GM19468 (cell line): Measurements from ENCODE around the gene SNX4.
"Not testable (repeated sequence)": the region's sequence is repeated elsewhere in the genome, so short reads cannot be mapped to it uniquely, and the experiment has no call there.

Experiments used
- ATAC-seq: cut with Tn5 transposase; IDR thresholded peaks from one replicate; pipeline ENCODE4 v1.9.1; 2021; ENCODE audit warnings: mild to moderate bottlenecking, moderate library complexity, moderate number of reproducible peaks; ENCODE audit not compliant: unreplicated experiment; ENCODE audit errors: extremely low read depth

SNX4 gene

DNA sequence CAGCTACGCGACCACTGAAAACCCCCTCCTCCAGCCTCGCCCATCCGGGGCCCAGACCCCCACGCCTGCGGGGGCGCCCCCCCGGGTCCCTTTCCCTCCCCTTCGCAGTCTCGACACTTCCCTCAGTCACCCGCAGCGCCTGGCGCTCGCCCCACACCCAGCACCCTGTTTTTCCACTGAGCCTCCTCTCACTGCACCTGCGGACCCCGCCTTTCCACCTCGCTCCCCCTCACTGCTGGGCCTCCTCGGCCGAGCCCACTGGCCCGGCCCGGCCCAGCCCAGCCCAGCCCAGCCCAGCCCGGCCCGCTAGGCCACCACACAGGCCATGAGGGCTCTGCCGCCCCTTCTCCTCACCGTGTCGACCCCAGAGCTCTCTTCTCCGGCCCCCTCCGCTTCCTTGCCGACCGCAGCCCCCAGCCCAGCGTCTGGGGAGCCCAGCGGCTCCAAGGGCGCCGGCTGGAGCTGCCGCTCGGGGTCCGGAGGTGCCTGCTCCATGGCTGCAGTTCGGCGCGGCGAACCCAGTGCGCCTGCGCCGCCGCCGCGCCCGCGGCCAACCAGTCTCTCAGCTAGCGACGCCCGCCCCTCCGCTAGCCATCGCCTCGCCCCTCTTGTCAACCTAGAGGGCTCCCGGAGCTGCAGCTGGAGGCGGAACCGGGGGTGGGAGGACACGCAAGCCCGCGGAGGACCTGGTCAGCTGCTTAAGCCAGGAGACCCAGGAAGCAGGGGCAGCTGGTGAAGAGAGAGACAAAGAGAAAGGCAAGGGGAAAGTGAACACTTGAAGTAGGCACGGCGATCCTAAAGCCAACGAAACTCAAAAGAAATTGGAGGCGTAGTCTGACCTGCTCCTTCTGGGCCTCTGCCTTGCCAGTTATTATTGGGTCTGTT is at the start of gene SNX4:
Gene SNX4 (minus strand): TSS at position 525 of the 885 bp plus-strand sequence. CDS start 30 bp downstream, at position 495.
- ATAC-seq, result peak; percentile 79

DNA sequence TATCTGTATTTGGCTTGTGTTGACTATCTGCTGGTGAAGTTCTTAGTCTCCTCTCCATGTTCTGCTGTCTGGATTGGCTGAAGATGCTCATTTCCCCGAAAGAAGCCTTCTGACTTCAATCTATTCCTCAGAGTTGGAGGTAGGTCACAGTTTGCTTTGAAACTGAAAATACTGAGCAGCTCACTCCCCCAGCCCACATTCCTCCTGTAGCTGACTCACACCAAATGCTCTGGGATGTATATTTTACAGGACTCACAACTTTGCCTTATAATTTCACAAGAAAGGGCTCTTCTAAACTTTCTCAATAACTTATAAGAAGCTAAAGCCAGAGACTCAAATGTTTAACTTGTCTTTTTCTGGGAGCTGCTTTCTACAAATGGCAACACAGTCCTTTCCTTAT is 36.3 kb upstream of the SNX4 start:
- no peak for ATAC-seq

DNA sequence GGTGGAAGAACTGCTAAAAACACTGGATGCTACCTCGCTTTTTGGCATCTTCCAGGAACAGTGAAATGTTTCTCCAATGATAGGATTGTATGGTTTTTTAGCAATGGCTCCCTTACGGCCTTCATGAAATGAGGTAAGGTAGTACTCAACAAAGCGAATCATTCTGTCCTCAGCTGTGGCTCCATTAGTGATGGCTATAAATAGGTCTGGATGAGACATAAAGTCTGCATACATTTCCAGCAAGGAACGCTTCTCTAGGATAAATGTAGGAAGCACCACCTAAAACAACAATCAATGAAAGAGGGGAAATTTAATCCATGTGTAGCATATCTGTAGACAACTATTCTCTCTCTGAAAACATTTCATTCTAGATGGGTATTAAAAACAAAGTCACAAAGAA is 32.4 kb upstream of the SNX4 start:
- no peak for ATAC-seq

DNA sequence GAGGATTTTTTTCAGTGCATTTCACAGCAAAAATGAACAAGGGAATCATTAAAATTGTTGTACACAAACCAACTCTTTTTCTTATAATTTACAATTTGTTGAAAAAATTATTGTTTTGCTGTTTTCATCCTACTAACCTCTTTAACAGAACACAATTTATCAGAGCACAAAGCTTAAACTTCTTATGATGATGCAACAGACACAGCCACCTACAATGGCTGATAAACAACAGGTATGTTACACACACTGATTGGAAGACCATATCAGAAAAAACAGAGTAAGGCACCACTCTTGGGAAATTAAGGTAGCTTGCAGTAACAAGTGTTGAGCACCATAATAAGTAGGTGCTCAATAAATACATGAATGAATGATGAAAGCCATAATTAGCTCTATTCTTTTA is 8.9 kb upstream of the SNX4 start:
- no peak for ATAC-seq

DNA sequence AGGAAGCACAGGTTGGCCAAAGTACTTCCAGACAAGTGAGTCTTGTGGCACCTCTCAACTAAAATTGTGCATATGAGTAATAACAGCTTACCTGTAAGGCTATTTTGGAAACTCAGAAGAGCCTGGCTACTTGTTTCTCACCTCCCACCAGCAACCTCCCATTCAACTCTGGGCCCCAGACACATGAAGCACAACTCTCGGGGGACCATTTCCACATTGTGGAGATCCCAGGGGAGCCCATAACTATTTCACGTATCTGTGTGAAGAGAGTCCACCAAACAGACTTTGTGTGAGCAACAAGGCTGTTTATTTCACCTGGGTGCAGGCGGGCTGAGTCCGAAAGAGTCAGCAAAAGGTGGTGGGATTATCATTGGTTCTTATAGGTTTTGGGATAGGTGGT is 5.2 kb upstream of the SNX4 start:
- no peak for ATAC-seq

DNA sequence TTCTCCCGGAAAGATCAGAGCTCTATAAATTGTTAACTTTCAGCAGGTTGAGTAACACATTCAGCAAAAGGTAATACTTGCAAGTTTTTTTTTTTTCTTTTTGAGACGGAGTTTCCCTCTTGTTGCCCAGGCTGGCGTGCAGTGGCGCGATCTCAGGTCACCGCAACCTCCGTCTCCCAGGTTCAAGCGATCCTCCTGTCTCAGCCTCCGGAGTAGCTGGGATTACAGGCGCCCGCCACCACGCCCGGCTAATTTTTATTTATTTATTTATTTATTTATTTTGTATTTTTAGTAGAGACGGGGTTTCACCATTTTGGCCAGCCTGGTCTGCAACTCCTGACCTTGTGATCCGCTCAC is 539 bp upstream of the SNX4 start:
- not testable (repeated sequence) for ATAC-seq

DNA sequence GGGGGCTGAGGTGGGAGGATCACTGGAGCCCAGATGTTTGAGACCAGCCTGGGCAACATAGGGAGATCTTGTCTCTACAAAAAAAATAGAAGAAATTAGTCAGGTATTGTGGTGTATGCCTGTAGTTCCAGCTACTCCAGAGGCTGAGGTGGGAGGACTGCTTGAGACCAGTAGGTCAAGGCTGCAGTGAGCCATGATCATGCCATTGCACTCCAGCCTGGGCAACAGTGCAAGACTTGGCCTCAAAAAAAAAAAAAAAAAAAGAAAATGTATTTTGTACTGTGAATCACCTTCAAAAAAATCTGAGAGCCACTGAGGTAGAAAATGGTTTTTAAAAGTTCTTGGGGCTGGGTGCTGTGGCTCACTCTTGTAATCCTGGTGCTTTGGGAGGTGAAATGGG is 4.6 kb downstream of the SNX4 start:
- no peak for ATAC-seq

DNA sequence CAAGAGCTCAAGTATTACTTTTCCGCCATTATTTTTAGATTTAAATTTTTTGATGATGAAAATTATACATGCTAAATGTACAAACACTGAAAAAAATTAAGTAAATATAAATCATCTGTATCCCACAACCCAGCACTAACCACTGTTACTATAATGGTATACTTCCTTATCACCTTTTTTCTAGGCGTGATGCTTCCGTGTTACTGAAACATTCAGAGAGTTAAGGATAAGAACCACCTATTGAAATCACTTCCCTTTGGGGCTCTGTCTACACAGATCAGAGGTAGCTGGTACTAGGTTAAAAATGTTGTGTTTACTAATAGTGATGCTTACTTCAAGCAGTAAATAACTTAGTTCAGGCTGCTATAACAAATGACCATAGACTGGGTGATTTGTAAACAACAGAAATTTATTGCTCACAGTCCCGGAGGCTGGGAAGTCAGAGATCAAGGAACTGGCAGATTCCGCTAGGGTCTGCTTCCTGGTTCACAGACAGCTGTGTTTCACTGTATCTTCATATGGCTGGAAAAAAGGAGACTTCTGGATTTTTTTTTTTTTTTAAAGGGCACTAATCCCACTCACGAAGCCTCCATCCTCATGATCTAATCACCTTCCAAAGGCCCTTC is 6.4 kb downstream of the SNX4 start:
- ATAC-seq, result no peak

DNA sequence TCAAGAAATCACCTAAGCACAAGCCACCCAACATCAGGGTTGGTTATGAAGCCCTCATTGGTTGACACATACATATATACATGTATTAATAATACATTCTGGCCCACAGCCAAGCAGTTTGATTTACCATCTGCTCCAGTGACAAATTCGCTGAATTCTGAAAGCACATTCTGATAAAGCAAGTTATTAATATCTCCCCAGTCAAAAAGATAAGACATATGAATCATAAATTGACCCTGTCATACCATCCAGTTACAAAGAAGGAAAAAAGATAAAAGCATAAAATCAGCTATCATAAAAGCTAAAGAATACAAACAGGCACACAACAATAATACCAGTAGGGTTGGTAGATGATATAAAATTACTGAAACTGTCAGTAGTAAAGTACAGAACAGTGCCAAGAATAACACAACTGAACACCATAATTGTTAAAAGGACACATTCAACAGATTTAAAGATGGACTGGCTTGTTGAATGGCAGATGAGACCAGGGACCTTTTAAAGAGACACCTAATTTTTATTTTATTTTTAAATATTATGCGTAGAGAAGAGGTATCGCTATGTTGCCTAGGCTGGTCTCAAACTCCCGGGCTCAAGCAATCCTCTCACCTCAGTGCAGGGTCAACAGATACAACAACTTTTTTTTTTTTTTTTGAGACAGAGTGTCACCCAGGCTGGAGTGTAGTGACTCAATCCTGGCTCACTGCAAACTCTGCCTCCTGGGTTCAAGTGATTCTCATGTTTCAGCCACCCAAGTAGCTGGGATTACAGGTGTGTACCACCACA is 7.7 kb downstream of the SNX4 start:
- no peak for ATAC-seq

DNA sequence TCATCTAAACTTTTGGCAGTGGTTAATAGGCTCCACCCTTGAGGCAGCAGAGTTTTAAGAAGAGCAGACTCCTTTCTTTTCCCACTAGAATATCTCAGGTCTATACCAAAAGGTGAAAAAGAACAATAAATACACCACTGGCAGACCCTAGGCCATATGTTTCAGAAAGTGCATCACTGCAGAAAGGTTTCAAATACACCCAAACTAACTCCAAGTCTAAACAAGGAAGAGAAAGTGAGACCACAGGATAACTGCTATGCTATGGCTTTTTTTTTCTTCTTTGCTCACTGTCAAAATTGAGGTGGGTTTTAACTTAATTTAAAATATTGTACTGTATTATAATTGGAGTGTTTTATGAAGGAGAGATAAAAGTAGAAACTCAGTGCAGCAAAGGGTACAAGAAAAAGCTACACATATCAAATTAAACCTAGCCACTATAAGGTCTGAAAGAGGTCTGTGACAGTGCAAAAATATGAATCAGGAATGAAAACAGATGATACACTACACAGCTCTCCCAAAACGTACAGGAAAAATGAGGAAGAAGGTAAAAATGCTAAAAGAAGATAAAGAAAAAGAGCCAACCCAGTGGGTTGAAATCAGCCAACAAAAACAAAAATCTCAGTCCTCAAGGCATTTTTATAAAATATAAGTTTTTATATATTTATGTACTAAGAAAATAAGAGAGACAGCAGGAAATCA is 8.4 kb downstream of the SNX4 start:
- no peak for ATAC-seq

DNA sequence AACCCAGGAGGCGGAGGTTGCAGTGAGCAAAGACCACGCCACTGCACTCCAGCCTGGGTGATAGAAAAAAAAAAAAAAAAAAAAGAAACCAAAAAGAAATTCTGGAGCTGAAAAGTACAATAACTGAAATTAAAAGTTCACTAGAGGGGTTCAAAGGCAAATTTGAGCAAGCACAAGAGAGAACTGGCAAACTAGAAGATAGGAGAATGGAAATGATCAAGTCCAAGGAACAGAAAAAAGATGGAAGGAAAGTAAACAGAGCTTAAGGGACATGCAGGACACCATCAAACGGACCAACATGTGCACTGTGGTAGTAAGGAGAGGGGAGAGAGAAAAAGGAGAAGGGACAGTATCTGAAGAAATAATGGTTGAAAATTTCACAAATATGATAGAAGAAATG is 12.9 kb downstream of the SNX4 start:
- ATAC-seq, result no peak

DNA sequence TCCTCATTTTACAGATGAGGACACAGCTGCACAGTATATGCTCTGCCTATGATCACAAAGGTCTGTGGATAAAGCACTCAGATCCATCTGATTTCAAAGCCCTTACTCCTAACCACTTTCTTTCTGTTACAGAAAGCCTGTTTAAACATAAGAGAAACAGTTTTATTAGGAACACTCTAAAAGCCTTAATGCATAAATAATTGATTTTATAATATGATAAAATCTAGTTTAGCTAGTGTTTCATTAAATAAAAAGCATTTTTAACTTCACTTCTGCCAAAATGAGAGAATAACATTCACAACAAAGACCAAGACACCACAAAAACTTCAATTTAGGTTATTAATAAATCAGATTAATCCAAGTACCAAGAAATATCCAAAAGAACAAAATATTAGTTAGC is 21.4 kb downstream of the SNX4 start:
- ATAC-seq, result no peak

DNA sequence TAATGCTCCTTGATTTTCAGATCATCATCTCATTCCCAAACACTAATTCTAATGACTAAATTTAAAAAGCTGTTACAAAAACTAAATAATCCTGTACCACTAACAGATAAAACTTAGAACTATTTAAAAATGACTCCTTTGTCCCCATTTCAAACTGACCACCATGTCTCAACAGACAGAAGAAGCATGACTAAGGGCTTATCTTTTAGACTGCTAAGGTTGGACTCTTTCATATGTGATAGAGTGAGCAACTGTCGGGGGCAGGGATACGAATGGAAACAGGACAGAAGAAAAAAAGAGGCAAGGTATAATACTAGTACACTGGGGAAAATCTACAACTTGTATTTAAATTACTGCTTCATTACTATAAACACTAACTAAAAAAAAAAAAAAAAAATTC is 23.3 kb downstream of the SNX4 start:
- ATAC-seq, result no peak

DNA sequence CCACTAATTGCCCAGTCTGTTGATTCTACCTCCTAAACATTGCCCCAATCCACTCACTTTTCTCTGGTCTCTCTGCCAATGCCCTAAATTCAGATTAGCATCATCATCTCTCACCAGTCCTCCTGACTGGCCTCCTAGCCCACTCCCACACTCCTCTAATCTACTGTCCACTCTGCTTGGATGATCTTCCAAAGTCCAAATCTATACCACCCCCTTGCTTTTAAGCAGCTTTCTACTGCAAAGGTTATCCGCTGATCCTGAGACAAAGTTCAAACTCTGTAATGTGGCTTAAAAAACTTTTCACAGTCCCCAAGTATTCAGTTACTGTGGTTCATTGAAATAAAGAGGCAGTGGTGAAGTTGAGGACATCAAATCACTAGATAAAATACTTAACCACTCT is 37.6 kb downstream of the SNX4 start:
- ATAC-seq, result no peak

DNA sequence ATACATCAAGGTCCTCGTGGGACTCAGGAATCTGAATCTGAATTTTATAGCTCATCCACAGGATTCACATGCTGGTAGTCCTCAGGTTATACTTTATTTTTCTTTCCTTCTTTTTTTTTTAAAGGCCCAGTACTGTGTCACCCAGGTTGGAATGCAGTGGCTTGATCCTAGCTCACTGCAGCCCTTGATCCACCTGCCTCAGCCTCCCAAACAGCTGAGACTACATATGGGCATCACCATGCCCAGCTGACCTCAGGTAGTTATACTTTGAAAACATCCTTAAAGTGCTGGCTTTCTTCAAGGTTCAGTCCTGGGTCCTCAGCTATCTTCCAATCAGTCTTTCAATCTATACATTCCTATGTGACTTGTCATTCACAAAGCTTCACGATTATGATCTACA is 38.2 kb downstream of the SNX4 start:
- no peak for ATAC-seq

DNA sequence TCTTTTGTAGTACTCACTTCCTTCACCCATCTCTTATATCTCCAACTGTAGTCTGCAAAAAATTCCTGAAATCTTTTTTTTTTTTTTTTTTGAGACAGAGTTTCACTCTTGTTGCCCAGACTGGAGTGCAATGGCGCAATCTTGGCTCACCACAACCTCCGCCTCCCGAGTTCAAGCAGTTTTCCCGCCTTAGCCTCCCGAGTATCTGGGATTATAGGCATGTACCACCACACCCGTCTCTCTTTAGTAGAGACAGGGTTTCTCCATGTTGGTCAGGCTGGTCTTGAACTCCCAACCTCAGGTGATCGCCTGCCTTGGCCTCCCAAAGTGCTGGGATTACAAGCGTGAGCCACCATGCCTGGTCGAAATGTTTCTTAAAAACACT is 38.6 kb downstream of the SNX4 start:
- not testable (repeated sequence) for ATAC-seq

DNA sequence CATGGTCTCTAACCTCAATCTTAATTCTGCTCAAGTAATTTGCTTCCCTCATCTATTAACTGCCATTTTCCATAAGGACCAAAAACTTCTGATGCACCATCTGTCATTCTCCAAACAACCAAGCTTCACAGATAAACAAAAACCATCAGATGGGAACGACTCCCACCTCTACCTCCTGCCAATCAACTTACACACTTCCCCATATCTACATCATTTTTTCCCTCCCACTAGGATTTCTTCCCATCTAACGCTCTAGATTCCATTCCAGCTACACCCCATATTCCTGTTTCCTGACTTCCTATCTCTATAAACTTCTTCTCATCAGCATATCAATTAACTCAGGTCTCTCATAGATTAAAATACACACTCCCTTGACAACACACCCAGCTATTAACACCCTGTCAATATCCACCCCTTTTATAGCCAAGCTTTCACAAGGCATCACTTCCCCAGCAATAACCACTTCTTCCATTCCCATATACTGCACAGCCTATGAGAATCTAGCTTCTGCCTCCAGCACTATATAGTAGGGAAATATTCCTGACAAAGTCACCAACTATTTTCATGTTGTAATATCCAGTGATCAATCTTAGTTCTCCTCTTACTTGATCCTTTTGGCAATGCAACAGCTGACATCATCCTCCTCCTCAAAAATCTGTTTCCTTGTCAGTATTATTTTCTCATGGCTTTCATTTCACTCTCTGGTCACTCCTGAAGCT is 39.2 kb downstream of the SNX4 start:
- no peak for ATAC-seq

DNA sequence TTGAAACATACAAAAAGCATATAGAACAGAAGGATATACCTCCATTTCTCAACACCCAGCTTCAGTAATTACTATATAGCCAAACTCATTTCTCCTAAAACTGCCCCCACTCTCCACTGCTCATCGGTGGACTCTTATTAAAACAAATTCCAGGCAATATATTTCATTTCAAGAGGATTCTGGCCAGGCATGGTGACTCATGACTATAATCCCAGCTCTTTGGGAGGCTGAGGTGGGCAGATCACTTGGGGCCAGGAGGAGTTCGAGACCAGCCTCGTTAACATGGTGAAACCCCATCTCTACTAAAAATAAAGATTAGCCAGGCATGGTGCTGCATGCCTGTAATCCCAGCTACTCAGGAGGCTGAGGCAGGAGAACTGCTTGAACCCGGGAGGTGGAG is 40.9 kb downstream of the SNX4 start:
- no peak for ATAC-seq

DNA sequence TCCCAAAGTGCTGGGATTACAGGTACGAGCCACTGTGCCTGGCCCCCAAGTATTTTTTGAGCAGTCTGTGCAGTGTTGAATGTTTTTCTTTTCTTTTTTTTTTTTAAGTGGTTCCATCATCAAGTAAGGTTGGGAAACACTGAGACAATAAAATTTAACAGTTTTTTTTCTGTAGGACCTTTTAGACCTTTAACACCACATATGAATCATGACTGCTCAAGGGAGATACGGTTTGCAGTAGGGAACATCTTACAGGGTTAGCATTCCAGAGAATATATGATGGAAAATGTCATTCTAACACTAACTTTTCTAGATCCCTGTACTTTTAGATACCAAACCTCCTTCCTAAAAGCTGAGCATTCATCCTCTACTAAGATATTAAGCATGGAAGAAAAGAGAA is 41.7 kb downstream of the SNX4 start:
- no peak for ATAC-seq

DNA sequence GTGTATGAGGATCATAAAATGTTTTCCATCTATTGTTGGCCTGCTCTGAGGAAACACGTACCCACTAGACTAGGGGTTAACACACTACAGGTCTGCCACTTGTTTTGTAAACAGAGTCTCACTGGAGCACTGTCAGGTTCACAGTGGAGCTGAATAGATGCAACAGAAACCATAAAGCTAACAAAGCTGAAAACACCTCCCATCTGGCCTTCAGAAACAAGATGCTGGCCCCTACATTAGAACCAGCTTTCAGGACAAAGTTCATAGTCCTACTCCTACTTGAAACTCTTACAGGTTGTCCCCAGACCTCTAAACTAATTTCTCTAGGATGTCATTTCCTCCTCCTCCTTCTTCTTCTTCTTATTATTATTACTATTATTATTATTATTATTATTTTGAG is 42.3 kb downstream of the SNX4 start:
- ATAC-seq, result no peak
